Mucosa of rectum (tissue), 2 donors: ENCODE measurements around the gene POLN.
"Not testable (repeated sequence)": the region's sequence is repeated elsewhere in the genome, so short reads cannot be mapped to it uniquely, and the experiment has no call there.

Experiments
- H3K27ac ChIP-seq, 2 donors: one replicate each; pipeline ENCODE4 v1.7.0; 2013; ENCODE audit warnings: inconsistent platforms in 2 of 2, low read depth in 2 of 2, low read length in 2 of 2
- H3K27me3 ChIP-seq, 2 donors: one replicate each; pipeline ENCODE4 v1.7.0; 2013; ENCODE audit warnings: low read length in 2 of 2; ENCODE audit not compliant: control insufficient read depth in 2 of 2, insufficient read depth in 2 of 2
- H3K36me3 ChIP-seq, 2 donors: one replicate each; pipeline ENCODE4 v1.7.0; 2013; ENCODE audit warnings: low read length in 2 of 2; ENCODE audit not compliant: control insufficient read depth in 2 of 2, insufficient read depth in 2 of 2
- H3K4me1 ChIP-seq, 2 donors: one replicate each; pipeline ENCODE4 v1.7.0; 2013; ENCODE audit warnings: low read length in 2 of 2, mild to moderate bottlenecking in 1 of 2; ENCODE audit not compliant: control insufficient read depth in 2 of 2, insufficient read depth in 2 of 2
- H3K4me3 ChIP-seq, 2 donors: one replicate each; pipeline ENCODE4 v1.7.0; 2013; ENCODE audit warnings: low read length in 2 of 2
- H3K9ac ChIP-seq, 2 donors: one replicate each; pipeline ENCODE4 v1.7.0; 2013; ENCODE audit warnings: low read length in 2 of 2, low read depth in 1 of 2, mild to moderate bottlenecking in 1 of 2
- H3K9me3 ChIP-seq, 2 donors: one replicate each; pipeline ENCODE4 v1.7.0; 2013; ENCODE audit warnings: low read length in 2 of 2; ENCODE audit not compliant: control insufficient read depth in 2 of 2
- donor health status: healthy.
- donor health status: Normal muscosa, but diverticular disease.

Gene POLN

GRCh38 chr4:2217726-2218125 is 24.2 kb downstream of the POLN start:
- Histone ChIP-seq H3K4me3 (no peak overlapping the region), H3K27ac (no peak overlapping the region), H3K9ac (no peak overlapping the region), H3K9me3 (no peaks in the 10 kb centered on the region), H3K4me1 (no peaks in the 10 kb centered on the region), H3K36me3 (no peaks in the 10 kb centered on the region), H3K27me3 (no peaks in the 10 kb centered on the region)

GRCh38 chr4:2212831-2213230 is 29.1 kb downstream of the POLN start:
- H3K9me3 ChIP-seq, result no peaks in the 10 kb centered on the region
- H3K27me3 ChIP-seq, result no peaks in the 10 kb centered on the region
- no peak overlapping the region for H3K9ac ChIP-seq
- no peaks in the 10 kb centered on the region for H3K4me1 ChIP-seq
- no peak overlapping the region for H3K4me3 ChIP-seq
- no peaks in the 10 kb centered on the region for H3K36me3 ChIP-seq
- no peak overlapping the region for H3K27ac ChIP-seq

DNA sequence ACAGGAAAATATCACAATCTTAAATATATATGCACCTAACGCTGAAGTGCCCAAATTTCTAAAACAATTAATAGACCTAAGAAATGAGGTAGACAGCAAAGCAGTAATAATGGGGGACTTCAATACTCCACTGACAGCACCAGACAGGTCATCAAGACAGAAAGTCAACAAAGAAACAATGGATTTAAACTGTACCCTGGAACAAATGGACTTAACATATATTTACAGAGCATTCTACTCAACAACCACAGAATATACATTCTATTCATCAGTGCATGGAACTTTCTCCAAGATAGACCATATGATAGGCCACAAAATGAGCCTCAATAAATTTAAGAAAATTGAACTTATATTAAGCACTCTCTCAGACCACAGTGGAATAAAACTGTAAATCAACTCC is 39.1 kb downstream of the POLN start:
- H3K4me1 ChIP-seq, H3K4me3 ChIP-seq, H3K9ac ChIP-seq, H3K27me3 ChIP-seq, H3K36me3 ChIP-seq, H3K9me3 ChIP-seq, H3K27ac ChIP-seq: not testable (repeated sequence)

DNA sequence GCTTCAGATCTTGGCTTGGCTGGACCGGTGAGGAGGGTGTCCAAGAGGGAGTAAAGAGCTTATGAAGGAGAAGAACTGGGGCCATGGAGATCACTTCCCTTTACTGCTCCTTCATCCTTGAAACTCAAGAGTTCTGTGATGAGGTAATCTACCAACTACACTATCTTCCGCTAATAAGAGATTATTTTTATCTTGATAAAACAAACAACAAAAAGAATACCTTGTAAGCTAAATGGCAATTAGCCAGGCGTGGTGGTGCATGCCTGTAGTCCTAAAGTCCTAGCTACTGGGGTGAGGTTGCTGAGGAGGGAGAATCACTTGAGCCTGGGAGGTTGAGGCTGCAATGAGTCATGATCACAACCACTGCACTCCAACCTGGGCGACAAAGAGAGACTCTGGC is 47.4 kb downstream of the POLN start:
- Histone ChIP-seq H3K27ac (no peak overlapping the region), H3K4me3 (no peak overlapping the region), H3K27me3 (no peaks in the 10 kb centered on the region), H3K9ac (no peak overlapping the region), H3K9me3 (no peaks in the 10 kb centered on the region), H3K4me1 (no peaks in the 10 kb centered on the region), H3K36me3 (peaks cover 0 to 2% of the 10 kb centered on the region in 2 donors)

DNA sequence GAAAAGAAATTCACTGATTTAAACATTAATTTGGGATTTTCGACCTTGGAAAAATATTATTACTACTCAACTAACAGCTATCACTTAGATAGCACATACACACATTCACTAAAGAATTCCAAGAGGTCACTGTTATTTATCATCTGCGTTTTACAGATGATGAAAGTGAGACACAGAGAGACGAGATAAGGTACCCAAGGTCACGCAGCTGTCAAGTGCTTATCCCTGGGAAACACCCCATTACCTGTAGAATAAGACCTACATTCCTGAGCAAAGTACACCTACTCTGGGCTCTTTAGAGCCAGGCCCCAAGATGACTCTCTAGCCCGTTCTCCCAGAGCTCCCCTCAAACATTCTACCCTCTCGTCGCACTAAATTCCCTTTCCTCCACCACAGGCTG is 48.6 kb downstream of the POLN start:
- no peak overlapping the region for H3K4me3 ChIP-seq
- H3K4me1 ChIP-seq, result no peaks in the 10 kb centered on the region
- no peaks in the 10 kb centered on the region for H3K27me3 ChIP-seq
- no peak overlapping the region for H3K27ac ChIP-seq
- no peak overlapping the region for H3K9ac ChIP-seq
- peaks cover 0 to 2% of the 10 kb centered on the region in 2 donors for H3K36me3 ChIP-seq
- H3K9me3 ChIP-seq, result no peaks in the 10 kb centered on the region

DNA sequence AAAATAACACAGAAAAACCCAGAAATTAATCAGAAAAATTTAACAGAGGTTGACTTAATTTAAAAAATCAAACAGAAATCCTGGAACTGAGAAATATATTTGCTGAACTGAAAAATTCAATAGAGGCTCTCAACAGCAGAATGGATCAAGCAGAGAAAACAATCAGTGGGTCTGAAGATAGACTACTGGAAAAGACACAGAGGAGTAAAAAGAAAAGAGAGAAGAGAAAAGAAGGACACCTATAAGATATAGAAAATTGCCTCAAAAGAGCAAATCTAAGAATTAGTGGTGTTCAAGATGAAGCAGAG is 55.1 kb downstream of the POLN start:
- Histone ChIP-seq H3K9me3 (no peaks in the 10 kb centered on the region), H3K27ac (no peak overlapping the region), H3K9ac (no peak overlapping the region), H3K4me3 (no peak overlapping the region), H3K27me3 (no peaks in the 10 kb centered on the region), H3K36me3 (no peaks in the 10 kb centered on the region), H3K4me1 (no peaks in the 10 kb centered on the region)

- Histone ChIP-seq H3K36me3 (no peaks in the 10 kb centered on the region), H3K9ac (no peak overlapping the region), H3K4me1 (no peaks in the 10 kb centered on the region), H3K4me3 (no peak overlapping the region), H3K27ac (no peak overlapping the region), H3K27me3 (no peaks in the 10 kb centered on the region), H3K9me3 (no peaks in the 10 kb centered on the region)
Observed at GRCh38 chr4:2186133-2186864, 55.6 kb downstream of the POLN start.

DNA sequence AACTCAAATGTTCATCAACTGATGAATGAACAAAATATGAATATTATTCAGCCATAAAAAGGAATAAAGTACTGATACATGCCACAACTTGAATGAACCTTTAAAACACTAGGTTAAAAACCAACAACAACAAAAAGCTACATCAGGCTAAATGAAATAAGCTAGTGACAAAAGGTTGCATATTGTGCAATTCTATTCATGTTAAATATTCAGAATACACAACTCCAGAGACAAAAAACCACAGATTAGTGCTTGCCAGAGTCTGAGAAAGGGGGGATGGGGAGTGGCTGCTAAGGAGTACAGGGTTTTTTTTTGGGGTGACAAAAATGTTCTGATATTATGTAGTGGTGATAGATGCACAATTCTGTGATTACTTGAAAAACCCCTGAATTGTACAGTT is 58.5 kb downstream of the POLN start:
- H3K9ac ChIP-seq, result no peak overlapping the region
- no peaks in the 10 kb centered on the region for H3K9me3 ChIP-seq
- H3K4me3 ChIP-seq, result no peak overlapping the region
- no peak overlapping the region for H3K27ac ChIP-seq
- peaks cover 0 to 4% of the 10 kb centered on the region in 2 donors for H3K4me1 ChIP-seq
- no peaks in the 10 kb centered on the region for H3K27me3 ChIP-seq
- no peaks in the 10 kb centered on the region for H3K36me3 ChIP-seq

DNA sequence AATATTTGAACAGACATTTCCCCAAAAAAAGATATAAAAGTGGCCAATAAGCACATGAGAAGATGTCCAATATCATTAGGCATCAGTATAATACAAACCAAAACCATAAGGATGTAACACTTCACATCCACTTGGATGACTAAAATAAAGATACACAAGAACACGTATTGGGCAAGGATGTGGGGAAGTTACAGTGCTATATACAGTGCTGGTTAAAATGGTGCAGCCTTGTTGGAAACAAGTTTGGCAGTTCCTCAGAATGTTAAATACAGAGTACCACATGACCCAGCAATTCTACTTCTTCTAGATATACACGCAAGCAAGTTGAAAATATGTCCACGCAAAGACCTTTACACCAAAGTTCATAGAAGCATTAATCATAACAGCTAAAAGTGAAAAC is 58.9 kb downstream of the POLN start:
- H3K27ac ChIP-seq, result no peak overlapping the region
- no peak overlapping the region for H3K4me3 ChIP-seq
- no peaks in the 10 kb centered on the region for H3K36me3 ChIP-seq
- no peaks in the 10 kb centered on the region for H3K27me3 ChIP-seq
- H3K4me1 ChIP-seq, result peaks cover 0 to 4% of the 10 kb centered on the region in 2 donors
- no peak overlapping the region for H3K9ac ChIP-seq
- no peaks in the 10 kb centered on the region for H3K9me3 ChIP-seq

DNA sequence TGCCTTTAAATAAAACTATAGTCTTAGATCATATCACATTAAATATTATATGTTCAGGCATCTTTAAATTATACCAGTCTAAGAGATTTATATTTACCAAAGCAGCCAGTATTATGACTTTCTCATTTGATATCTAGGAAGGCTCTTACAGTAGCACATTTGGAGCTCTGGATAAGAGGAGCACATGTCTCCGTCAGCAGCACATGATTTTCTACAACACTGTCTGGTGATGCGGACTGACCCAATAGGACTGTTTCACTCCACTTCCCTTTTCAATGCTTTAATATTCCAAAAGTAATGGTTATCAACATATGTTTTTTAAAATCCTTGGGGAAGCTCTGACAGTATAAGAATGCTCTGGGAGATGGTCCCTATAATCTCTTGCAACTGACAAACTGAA is 61.5 kb downstream of the POLN start:
- no peaks in the 10 kb centered on the region for H3K9me3 ChIP-seq

DNA sequence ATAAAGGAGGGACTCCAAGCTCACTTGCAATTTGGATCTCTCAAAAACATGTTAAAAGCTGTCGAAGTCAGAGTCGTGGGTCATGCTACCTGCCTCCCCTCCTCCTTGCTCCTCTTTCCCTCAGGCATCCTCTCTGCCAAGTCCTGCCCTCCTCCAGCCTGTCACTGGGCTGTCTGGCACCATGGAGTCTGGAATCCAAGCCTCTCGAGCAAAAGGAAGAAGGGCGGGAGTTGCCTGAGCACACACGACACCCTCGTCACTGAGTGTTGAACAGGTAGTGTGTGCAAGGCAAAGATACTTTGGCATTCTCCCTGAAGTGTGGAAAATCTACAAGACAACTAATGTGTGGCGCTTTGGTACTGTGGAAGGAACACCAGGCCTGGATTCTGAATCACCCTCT is 62.2 kb downstream of the POLN start:
- no peak overlapping the region for H3K9ac ChIP-seq
- H3K4me3 ChIP-seq, result no peak overlapping the region
- no peaks in the 10 kb centered on the region for H3K27me3 ChIP-seq
- H3K4me1 ChIP-seq, result peaks cover 0 to 4% of the 10 kb centered on the region in 2 donors
- H3K27ac ChIP-seq, result no peak overlapping the region
- H3K36me3 ChIP-seq, result no peaks in the 10 kb centered on the region
- H3K9me3 ChIP-seq, result no peaks in the 10 kb centered on the region

More for the DNA sequence above, 61.5 kb downstream of the POLN start:
- Histone ChIP-seq H3K4me1 (peaks cover 0 to 4% of the 10 kb centered on the region in 2 donors), H3K27ac (no peak overlapping the region), H3K4me3 (no peak overlapping the region), H3K9ac (no peak overlapping the region), H3K27me3 (no peaks in the 10 kb centered on the region), H3K36me3 (no peaks in the 10 kb centered on the region)
